Ramos (cell line): ENCODE measurements around the gene PDAP1.
"Not testable (repeated sequence)": the region's sequence is repeated elsewhere in the genome, so short reads cannot be mapped to it uniquely, and the experiment has no call there.

Experiments used
- in situ Hi-C: fragments of 300-500 bp; cut with MboI; formaldehyde crosslinking; loops from one replicate; pipeline ENCODE4 v1.14.3; 2022; ENCODE audit warnings: low sequenced_read_pairs; ENCODE audit not compliant: unreplicated experiment

The PDAP1 gene

DNA sequence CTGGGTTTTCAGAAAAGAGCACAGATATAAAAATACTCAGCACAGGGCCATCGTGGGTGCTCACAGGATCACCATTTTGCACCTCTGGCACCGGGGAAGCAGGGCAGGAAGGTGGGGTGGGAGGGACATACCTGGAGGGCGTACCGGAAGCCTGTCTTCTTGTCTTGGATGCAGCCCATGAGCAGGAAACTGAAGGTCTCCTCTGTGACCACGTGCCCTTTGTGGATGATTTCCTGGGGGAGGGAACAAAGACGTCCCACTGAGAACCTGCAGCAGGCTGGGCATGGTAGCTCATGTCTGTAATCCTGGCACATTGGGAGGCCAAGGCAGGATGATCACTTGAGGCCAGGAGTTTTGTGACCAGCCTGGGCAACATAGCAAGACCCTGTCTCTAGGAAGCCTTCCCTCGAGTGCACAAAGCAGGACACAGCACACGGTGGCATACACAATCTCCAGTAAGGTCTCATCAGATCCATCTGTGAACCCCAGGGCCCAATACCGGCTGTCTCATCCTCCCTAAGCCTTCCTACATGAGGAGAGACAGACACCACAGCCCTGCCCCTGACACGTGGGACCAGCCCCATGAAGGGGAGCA lies 20.7 kb upstream of the PDAP1 start:
- in situ Hi-C loops = no loop called here

DNA sequence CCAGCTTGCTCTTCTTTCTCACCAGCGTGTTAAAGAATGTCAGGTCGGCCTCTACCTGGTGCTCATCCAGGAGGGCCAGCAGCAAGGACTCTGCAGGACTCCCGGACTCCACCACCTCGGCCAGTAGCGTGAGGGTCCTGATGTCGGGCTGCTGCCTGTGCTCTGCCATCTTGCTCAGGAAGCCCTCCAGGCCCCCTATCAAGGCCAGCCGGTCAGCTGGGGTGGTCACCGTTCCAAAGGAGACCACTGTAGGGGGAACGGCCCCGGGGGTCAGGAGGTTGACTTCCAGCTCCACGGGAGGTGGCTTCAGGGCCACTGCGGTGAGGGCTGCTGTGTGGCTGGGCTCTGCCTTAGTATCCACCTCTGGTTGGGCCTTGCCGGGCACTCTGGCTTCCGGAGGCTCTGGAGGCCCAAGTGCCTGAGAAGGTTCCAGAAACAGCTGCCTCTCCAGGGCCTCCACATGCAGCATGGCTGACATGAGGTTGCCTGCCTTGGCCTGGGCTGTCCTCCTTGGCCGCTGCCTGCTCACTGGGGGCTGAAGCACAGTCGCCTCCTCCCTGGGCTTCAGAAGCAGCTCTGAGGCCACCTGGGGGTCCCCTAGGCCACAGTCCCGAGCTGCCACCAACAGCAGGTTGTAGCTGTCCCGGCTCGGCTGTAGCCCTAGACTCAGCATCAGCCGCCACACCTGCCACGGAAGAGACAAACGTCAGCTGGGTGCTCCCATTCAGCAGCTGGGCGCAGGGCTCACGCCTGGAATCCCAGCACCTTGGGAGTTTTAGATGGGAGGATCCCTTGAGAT lies 16.7 kb upstream of the PDAP1 start:
- in situ Hi-C loops = no loop called here

DNA sequence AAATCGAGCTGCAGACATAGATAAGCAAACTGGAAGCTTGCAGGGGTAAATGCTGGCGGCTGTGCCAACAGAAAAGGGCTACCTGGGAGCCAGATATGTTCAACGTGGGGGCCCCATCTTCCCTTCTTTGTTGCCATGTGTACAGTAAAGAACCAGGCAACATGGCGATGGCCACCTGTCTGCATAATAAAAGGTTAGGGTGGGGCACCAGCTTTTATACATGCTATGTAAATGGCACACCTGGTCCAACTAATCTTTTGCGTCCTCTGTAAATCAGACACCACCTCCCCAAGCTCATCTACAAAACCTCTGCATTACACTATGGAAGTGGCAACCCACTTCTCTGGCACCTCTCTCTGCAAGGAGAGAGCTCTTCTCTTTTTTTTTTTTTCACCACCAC lies 14.2 kb upstream of the PDAP1 start:
- in situ Hi-C loops = no loop called here

DNA sequence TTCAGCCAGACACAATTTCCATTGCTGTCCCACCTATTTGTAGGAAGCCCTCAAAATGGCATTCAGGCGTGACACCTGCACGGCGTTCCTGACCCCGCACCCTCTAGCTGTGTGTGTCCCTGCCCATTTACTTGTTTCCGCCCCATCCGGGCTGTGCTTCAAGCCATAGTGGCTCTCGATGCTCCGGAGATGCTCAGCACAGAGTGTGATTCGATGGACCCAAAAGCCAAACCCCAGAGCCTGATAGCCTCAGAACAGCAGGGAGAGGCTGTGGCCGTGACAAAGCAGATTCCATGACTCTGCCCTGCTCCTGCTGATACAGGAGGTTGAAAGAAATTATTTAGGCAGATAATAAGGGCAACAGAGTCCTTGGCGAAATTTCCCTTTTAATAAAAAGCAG lies 13.8 kb upstream of the PDAP1 start:
- in situ Hi-C loops = no loop called here

DNA sequence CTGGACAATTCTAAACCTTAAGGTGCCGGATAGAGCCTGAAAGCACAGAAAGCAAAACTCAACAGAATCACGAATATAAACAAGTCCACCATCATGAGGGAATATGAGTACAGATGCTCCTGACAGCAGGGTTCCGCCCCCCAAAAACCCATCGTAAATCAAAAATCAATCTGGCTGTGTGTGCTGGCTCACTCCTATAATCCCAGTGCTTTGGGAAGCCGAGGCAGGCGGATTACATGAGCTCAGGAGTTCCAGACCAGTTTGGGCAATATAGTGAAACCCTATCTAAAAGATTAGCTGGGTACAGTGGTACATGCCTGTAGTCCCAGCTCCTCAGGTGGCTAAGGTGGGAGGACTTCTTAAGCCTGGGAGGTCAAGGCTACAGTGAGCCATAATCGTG lies 12.6 kb upstream of the PDAP1 start:
- in situ Hi-C loops = no loop called here

DNA sequence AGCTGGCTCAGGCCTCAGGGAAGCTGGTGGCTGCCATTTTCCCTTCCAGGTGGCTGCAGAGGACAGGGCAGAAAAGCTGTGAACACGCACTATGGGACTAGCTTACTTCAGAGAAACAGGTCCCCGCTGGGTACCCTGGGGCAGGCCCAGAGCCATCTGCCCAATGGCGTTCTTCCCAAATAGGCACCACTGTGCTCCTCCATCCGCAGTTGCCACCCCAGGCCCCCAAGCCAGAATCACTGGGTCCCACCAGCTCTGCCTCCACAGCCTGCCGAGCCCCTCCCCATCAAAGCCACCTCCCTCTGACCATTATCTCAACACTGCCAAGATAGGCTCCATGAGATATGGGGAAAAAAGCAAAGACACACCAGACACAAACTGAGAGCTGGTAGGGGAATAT lies 11.8 kb upstream of the PDAP1 start:
- in situ Hi-C loops = no loop called here

DNA sequence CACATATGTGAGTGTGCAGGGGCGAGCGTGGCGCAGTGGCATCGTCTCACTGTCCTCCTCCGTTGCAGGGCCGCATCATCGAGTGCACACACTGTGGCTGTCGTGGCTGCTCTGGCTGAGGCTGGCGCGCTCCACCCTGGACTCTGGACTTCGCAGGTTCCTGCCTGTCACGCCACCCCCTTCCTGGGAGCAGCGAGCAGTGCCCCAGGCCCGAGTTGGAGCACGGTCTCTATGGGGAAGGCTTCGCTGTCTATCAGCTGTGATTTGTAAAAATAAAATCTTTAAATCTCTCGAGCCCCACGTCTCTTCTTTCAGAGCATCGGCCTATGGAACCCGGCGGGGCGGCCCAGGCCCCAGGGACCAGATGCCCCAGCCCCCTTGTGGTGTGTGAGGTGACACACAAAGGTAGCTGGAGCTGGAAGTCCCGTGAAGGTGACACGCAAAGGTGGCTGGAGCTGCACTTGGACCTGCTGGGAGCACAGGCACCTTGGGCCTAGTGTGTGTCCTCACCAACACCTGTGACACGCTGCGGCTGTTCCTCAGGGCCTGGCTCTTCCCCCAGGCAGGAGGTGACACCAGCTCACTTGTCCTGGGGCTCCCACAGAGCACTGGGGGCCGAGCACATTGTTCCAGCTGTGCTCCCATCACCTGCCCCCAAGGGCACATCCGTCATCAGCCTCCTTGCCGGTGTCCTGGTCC lies 11.1 kb upstream of the PDAP1 start:
- in situ Hi-C loops = no loop called here

DNA sequence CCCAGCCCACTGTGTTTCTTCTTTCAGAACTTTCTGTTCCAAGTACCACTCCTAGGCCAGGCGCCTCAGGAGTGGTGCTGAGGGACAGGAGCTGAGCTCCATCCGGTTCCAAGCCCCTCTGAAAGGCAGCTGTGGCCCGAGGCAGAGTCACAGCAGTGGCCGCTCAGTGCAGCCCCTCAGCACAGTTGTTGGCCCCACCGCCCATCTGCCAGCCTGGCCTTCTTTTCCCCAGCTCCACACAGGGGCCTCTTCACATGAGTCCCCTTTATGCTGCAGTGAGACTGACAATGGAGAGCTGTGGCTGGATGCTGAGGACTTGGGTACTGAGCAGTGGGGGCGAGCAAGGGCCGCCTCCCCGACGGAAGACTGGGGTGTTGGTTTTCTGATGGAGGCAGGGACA lies 9.9 kb upstream of the PDAP1 start:
- in situ Hi-C loops = no loop called here

DNA sequence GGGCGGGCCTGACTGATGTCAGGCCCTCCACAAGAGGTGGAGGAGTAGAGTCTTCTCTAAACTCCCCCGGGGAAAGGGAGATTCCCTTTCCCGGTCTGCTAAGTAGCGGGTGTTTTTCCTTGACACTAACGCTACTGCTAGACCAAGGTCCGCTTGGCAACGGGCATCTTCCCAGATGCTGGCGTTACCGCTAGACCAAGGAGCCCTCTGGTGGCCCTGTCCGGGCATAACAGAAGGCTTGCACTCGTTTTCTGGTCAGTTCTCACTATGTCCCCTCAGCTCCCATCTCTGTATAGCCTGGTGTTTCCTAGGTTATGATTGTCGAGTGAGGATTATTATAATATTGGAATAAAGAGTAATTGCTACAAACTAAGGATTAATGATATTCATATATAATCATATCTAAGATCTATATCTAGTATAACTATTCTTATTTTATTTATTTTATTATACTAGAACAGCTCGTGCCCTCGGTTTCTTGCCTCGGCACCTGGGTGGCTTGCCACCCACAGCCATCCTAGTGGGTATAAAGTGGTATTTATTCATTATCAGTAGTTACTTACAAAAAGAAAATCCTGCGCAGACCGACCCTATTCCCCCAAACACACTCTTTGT lies 7.2 kb upstream of the PDAP1 start:
- in situ Hi-C loops = not testable (repeated sequence)

DNA sequence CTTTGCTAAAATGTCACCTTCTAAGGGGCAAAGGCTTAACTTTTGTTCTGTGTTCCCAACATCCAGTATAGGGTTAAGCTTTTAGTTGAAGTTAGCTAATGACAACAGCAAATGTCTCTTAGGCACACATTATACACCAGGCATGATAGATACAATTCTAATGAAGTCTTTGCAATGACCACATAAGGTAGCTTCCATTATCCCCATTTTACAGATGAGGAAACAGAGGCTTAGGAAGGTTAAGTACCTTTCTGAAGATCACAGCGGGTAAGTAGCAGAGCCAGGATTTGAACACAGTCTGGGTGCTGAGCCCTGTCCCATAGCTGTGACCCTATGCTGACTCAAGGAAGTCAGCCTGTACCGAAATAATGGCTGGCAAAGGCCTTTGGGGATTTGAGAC lies 2.2 kb upstream of the PDAP1 start:
- in situ Hi-C loops = no loop called here

DNA sequence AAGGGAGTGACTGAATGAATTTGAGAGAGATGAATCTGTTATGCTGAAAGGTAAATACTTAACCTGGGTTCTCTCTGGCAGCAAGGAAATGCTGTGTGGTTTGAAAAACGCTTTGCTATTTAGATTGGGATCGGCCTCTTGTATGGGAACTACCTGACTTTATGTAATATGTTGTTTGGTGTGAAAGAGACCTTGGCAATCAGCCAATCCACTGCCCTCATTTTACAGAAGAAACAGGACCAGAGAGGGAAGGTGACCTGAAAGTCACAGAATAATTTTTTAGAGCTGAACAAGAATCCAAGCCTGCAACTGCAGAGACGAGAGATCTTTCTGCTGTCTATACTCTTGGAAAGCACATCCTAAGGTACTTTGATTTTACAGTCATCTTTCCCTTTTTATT lies 1.4 kb upstream of the PDAP1 start:
- in situ Hi-C loops = no loop called here

DNA sequence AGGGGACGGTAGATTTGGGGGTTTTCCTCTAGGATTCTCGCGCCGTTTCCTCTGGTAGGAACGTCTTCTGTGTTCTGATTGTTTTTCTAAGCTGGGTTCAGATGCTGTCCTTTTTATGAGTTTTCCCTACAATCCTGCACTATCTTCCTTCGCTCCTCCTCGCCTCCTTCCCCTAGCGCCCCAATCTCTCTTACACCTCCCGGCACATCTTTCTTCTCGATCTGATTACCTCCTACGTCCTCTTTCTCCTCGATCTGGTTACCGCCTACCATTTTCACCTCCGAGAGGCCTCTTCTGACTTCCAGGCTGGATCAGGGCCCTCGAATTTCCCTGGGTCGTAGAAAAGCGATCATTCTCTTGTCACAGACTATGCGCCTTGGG lies 785 bp upstream of the PDAP1 start:
- in situ Hi-C loops = no loop called here

DNA sequence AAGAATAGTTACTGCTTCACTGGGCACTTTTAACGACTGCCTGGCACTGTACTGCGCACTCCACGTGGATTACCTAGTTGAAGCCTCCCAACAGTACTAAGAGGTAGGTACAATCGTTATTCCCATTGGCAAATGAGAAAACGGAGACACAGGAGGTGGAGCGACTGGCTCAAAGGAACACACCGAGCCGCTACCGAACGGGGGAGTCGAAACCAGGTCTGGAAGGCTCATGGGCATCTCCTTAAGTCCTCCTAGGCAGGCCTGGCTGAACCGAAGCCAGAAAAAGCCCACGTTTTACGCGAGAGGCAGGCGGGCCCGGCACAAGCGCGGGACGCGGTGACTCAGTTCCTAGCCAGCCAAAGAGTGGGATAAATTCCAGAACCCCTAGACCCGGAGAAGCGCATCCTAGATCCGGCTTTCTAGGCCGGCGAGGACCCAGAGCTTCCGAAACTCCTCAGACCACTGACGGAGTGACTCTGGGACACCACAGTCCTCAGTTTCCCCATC lies 472 bp downstream of the PDAP1 start:
- in situ Hi-C loops = no loop called here

DNA sequence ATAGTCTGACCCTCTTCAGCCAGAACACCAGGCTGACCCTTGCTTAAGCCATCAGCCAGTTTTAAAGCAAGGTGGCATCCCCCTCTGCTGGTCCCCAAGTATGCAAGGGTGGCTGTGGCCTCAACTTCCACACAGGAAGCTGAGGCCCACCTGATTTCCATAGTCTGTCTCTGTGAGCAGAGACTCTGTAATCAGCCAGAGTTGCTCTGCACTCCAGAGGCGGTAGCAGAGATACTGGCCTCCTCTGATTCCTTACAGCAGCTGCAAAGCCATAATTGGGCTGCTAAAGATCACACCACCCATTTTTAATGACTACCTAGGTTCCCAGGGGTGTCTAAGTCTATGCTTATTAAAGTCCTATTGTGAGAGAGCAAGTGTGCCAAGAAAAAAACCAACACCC lies 1.8 kb downstream of the PDAP1 start:
- in situ Hi-C loops = no loop called here

DNA sequence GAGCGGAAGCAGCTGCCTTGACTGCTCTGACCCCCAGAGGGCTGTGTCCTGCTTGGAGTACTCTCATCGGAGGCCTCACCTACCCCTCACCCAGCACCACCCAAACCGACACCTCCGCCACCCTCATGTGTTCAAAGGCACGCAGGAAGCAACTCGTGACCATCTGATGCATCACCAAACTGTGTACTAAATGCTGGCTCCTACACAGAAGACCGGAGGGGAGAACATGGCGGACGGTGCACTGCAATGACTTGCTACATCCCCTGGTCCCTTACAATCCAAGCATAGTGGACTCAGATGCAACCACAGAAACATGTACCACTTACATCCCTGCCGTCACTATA lies 3.4 kb downstream of the PDAP1 start:
- in situ Hi-C loops = no loop called here

DNA sequence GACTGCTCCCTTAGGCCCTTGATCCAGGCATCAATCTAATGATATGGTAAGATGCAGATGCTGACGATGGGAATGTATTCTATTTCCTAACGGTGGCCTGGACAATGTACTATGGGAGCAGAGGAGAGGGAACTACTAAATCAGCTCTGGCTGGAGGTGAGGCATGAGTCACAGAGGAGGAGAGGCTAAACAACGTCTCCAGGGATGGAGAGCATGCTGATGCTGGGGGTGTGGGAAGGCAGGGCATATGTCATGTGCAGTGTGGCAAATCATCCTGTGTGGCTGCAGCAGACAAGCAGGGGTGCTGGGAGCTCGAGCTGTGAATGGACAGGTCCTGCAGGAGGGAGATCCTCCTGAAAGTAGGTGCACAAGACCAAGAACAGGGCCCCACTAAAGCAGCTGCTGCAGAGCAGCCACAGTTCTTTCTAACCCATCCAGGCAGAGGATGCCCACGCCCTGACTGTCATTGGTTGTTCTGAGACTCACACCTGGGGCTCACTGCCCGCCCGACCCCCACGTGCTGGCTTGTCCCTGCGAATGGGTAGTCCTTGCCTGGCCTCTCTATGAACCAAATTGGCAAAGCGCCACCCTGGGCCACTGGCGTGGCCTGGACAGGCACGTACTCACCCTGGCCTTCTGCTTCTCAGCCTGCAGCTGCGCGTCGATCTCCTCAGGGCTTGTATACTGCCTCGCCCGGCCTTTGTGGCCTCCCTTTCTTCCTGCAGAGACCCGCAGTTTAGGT lies 4.0 kb downstream of the PDAP1 start:
- in situ Hi-C loops = no loop called here

DNA sequence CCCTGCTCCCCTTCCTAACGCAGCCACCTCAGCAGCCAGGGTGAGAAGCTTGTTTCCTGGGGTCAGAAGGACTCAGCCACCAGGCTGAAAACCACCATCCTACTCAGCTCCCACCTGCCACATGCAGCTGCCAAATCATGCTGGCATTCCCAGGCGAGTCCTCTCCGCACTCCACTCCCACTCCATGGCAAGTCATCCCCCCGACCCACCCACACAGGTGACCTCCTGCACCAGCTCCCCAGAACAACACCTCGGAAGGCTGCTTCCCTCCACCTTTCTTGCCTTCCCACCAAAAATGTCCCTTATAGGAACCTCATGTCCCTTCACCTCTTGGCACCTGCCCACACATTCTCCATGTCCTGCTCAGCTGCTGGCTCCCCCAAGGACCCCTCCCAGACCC lies 4.6 kb downstream of the PDAP1 start:
- in situ Hi-C loops = no loop called here

DNA sequence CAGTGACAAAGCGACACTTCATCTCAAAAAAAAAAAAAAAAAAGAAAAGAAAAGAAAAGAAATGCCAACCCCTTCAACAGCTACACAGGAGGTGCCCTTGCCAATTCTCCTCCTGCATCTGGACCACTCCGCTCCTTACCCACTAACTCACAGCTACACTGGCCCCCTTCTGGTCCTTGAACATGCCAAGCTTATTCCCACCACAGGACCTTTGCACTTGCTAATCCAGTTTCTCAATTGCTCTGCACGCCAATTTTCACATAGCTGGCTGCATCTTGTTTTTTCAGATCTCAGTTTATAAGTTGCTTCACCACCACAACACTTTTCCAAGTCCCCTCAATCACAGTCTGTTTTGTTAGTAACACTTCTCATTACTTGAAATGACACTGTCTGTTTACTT lies 5.5 kb downstream of the PDAP1 start:
- in situ Hi-C loops = no loop called here

DNA sequence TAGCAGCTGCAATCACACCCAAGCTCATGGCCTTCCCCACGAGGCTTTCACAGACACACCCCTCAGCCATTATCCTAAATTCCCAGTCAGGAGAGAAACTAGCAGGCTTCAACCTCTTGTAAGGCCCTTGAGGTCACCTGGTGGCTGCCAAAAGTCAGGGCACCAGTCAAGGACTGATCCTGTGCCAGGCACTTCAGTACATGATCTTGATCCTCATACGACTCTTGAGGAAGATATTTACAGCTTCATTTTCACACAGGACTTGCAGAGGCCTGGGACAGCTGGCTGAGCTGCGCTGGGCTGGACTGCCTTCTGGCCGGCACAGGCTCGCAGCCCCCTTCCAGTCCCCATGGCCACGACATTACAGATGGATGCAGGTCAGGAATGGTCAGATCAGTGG lies 8.8 kb downstream of the PDAP1 start:
- in situ Hi-C loops = no loop called here

DNA sequence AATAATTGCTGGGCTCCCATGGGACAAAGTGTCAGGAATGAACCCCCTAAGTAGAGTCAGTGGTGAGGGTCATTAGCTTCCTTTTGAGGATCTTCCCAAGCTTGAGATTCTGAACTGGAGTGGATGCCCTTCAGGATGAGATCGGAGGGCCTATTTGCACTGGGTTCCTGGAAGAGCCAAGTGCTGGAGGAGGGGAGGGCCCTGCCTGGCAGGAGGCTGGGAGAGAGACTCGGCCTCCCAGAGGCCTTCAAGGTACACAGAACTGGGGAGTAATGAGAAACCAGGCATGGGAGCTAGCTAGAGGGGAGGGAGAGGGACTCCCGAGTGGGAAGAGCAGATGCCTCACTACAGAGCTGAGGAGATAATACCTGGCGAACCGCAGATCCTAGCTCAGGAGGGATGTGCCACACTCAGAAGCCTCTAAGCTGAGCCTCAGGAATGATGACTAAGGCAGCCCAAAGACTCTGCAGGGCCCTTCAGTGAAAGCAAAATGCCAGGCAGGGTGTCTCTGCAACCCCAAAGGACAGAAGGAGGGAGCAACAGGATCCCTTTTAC lies 9.4 kb downstream of the PDAP1 start:
- in situ Hi-C loops = no loop called here
